GM21390 (cell line): ENCODE results near the gene CTF1.
"Not testable (repeated sequence)": the region's sequence is repeated elsewhere in the genome, so short reads cannot be mapped to it uniquely, and the experiment has no call there.

ENCODE experiments used
- ATAC-seq: cut with Tn5 transposase; IDR thresholded peaks from one replicate; pipeline ENCODE4 v1.9.1; 2021; ENCODE audit not compliant: unreplicated experiment

Gene CTF1

DNA sequence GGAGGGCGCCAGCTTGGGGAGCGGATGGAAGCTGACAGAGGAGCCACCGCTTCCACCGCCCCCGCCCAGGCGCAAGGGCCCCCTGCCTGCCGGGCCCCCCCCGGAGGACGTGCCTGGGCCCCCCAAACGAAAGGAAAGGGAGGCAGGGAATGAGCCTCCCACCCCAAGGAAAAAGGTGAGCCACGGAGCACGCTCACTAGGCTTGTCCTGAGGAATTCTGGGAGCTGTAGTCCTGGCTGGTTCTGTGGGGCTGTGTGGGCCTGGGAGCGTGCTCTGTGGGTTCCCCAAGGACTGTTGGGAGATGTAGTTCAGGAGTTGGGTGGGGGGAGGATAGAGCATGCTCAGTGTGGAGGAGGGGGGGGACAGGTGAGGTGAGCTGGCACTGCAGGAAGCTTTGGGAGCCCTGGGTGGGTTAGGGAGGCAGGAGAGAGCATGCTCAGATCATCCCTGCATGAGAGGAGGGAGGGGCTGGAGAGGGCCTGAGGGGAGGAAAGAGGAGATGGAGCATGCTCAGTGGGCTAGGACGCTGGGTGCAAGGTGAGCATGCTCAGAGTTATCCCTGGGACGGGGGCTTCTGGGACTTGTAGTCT, 31.5 kb downstream of the CTF1 start:
- no peak for ATAC-seq

DNA sequence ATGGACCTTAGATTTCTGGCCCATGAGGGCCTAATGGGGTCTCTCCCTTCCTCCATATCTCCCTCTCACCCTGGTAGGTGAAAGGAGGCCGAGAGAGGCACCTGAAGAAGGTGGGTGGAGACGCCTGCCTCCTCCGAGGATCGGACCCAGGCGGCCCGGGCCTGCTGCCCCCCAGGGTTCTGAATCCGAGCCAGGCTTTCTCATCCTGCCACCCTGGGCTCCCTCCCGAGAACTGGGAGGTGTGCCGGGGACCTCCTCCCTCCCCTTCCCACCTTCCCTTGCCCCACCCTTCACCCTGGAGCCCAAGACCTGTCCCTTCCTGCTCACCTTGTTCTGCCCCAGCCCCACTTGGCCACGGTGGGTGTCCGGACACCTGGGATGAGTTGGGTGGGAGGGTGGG, 32.0 kb downstream of the CTF1 start:
- ATAC-seq: no peak

DNA sequence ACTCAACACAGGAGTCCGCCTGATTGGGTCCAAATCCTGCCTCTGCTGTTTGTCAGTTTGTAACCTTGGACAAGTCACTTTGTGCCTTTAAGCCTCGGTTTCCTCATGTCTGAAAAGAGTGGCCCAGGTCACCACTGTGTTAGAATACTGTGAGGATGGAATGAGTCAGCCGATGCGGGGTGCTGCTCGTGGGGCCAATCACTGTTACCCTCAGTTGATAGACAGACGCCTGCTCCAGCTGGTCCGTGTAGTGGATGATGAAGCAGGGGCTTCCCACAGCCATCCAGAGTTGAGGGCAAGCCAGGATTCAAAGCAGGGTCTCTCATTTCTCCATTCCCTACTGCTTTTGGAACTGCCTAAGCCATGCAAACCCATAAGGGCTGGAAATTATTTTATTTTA, 32.8 kb downstream of the CTF1 start:
- ATAC-seq: no peak

DNA sequence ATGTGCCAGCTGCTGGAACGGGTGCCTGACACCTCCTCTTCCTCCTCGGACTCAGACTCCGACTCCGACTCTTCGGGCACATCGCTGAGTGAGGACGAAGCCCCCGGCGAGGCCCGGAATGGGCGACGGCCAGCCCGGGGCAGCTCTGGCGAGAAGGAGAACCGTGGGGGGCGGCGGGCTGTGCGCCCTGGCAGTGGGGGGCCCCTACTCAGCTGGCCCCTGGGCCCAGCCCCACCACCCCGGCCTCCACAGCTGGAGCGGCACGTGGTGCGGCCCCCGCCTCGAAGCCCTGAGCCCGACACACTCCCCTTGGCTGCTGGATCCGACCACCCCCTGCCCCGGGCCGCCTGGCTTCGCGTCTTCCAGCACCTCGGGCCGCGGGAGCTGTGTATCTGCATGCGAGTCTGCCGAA, 33.8 kb downstream of the CTF1 start:
- no peak for ATAC-seq

DNA sequence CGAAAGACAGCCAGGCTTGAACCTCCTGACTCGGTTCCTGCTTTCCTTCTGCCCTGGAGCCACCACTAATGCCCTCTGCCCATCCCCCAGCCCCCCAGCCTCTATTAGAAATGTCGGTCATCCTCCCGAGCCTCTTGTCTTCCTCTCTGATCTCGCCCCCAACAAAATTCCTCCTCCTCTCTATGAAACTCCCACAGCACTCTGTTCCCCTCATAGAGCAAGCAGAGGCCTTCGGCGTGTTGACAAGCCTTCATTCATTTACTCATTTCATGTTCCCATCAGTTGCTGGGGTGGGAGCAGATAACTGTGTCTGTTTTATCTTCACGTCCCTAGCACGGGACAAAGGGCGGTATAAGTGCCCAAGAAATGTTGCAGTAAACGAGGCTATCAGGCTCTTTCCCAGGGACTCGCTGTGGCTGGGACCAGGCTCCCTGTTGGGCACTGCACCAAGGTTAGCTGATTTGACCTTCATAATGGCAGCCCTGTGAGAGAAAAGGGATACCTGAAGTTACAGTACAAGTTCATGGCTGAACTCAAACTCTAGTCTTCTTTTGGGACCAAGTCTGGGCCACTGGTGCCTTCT, 34.7 kb downstream of the CTF1 start:
- ATAC-seq: no peak

DNA sequence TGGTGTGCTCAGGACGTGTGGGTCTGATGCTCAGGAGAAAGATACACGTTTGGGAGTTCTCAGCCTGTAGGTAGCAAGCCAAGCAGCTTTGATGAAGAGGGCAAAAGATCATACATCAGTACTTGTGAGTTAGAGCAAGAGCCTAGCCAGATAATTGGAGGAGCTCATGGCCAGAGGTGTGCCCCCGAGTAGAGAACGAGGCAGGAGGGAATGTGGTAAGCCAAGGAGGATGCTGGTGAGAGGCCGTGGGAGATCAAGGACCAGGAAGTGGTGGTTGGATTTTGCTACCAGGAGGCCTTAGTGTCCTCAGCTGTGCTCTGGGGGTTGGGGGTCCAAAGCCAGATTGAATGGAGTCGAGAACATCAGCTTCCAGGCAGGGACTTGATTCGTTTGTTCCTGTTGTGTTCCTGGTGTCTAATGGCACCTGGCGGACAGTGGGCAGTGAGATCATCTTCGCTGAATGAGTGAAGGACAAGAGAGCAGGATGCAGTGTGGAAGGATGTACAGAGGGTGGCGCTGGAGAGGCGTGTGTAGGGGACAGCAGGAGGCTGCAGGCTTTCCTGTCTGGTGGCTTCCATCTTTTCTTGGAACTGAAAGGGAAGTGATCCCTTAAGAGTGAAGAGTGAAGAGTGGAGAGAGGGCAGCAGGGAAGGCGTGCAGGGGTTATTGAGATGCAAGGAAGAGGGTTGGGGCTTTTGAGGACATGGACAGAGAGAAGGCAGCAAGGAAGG, 38.6 kb downstream of the CTF1 start:
- no peak for ATAC-seq

DNA sequence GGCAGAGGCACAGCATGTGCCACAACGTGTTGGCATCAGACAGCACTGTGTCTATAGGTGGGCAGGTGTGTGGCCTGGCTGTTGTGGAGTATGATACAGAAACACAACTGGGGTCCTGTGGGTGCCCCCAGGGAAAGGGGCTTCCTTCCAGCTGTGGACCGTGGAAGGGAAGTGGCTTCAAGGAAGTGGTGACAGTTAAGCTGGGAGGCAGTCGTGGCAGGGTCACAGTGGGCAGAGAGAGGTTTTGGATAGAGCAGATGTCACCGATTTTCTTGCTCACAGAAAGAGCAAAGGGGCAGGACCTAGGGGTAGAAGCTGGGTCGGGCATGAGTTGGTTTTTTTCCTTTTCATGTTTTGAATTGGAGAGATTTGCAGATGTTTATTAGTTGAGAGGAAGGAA, 41.3 kb downstream of the CTF1 start:
- no peak for ATAC-seq

DNA sequence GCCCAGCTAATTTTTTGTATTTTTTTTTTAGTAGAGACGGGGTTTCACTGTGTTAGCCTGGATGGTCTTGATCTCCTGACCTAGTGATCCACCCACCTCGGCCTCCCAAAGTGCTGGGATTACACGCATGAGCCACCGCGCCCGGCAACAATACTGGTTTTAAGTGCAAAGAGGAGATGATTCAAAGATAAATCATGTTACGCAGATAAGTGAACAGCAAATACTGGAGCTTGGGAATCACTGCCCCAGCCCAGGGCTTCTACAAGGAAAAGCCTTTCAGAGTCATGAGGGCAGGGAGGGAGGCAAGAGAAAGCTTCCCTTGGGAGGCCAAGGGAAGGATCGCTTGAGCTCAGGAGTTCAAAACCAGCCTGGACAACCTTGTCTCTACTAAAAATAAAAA, 43.2 kb downstream of the CTF1 start:
- ATAC-seq: not testable (repeated sequence)

DNA sequence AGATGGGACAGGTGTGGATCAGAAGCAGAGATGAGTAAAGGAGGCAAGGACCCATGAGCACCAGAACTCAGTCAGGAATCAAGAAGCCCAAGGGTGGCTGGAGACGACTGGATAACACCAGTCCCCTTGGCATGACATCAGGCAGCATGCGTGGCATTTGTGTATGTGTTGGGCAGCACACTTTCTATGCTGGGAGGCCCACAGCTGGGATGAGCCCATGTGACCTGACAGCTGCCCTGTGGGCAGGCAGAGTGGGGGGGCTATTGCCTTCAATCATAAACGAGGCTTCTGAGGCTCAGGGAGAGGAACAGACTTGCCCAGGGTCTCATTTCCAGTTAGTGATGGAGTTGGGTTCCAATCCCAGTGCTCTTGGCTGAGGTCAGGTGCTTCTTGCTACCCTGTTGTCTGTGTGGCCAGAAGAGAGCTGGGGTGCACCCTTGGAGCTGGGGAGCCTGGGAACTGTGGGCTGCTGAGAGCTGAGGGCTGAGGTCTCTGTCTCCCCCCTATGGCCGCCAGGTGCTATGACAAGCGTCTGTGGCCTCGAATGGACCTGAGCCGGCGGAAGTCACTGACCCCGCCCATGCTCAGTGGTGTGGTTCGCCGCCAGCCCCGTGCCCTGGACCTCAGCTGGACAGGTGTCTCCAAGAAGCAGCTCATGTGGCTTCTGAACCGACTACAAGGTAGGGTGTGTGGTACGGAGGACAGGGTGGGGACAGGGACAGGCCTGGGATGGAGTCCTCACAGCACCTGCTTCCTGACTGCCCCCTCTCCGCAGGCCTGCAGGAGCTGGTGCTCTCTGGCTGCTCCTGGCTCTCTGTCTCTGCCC, 45.4 kb downstream of the CTF1 start:
- peak; percentile 88 for ATAC-seq

DNA sequence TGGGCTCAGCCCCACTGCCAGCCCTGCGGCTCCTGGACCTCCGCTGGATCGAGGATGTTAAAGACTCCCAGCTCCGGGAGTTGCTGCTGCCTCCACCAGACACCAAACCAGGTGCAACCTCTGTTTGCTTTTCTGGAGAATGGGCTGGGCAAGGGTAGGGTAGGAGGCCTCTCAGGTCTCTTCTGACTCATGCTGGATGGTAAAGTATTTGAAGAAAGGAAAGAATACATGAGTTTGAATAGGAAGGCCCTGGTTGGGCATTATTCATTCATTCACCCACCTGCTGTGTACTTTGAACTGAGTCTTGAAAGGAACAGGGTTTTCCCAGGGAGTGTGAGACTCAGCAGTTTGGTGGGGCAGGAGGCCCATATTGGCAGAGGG, 46.0 kb downstream of the CTF1 start:
- no peak for ATAC-seq

DNA sequence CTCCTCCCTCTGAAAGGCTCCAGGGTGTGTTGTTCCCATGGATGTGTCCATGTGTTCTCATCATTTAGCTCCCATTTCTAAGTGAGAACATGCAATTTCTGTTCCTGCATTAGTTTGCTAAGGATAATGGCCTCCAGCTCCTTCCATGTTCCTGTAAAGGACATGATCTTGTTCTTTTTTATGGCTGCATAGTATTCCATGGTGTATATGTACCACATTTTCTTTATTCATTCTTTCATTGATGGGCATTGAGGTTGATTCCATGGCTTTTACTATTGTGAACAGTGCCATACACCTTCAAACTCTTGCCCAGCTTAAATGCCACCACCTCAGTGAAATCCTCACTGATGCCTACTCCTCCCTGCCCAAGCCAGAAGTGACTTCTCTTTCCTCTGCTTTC, 47.9 kb downstream of the CTF1 start:
- no peak for ATAC-seq

DNA sequence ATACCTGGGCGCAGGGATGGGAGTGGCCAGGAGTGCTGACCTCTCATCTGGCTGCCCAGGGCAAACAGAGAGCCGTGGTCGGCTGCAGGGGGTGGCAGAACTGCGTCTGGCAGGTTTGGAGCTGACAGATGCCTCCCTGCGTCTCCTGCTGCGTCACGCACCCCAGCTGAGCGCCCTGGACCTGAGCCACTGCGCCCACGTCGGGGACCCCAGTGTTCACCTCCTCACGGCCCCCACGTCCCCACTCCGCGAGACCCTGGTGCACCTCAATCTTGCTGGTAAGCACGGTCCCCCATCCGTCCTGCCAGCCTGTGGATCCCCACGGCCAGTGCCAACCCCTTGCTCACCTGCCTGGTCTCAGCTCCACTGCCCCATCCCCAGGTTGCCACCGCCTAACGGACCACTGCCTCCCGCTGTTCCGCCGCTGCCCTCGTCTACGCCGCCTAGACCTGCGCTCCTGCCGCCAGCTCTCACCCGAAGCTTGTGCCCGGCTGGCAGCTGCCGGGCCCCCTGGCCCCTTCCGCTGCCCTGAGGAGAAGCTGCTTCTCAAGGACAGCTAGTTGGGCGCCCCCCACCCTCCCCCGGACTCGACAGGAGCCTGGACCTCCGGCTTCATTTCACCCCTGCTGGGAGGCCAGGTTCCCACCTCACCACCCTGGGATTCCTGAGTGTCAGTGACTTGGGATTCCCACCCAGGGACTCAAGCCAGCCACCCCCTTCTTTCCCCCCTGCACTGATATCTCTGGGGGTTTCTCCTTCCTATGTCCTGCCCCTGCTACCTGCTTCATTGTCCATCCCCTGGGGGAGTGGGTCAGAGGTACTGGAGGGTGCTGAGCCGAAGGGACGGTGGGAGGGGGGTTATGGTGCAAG, 50.5 kb downstream of the CTF1 start:
- no peak for ATAC-seq

DNA sequence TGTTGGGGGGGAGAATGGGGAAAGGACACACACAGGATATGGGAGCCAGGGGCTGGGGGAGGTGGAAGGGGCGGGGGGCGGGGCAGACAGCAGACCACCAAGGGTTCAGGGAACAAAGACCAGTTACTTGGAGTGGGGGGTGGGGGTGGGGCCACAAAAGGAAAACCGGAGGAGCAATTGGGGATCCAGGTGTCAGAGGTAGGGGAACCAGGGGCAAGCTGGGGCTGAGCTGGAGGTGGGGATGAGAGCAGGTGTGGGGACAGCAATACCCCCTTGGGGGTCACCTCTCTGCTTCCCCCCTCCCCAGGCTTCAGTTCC, 51.1 kb downstream of the CTF1 start:
- ATAC-seq: no peak

DNA sequence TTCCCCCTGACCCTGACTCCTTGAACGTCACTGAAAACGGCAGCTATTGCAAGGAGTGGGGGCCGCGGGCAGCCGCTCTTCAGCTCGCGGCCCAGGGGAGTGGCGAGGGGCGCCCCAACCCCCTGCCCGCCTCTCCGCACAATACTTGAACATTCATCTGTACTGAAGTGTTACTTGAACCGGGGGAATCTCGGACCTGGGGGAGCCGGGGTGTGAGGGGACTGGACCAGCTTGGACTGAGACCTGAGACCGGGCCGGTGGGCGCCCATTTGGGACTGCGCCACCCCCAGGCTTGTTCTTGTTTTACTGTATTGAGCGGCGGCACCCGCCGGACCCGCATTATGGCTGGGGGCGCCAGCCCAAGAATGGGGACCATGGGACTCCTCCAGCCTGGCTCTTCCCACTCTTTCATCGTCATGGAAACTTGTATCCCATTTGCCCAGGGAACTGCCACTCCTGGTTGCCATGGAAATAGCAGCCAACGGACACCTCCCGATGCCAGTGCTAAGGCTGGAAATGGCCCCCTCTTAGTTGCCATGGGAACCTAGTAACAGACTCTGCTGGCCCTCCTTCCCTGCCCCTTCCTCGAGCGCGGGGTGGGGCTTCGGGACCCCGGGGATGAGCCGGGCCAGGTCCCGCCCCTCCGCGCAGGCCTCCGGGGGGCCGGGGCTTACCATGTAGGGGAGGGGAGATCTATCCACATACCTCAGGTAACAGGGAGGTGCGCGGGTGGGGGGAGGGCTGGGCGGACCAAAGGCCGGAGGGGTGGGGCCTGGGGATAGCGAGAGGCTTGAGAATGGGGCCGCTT, 51.6 kb downstream of the CTF1 start:
- ATAC-seq: no peak

DNA sequence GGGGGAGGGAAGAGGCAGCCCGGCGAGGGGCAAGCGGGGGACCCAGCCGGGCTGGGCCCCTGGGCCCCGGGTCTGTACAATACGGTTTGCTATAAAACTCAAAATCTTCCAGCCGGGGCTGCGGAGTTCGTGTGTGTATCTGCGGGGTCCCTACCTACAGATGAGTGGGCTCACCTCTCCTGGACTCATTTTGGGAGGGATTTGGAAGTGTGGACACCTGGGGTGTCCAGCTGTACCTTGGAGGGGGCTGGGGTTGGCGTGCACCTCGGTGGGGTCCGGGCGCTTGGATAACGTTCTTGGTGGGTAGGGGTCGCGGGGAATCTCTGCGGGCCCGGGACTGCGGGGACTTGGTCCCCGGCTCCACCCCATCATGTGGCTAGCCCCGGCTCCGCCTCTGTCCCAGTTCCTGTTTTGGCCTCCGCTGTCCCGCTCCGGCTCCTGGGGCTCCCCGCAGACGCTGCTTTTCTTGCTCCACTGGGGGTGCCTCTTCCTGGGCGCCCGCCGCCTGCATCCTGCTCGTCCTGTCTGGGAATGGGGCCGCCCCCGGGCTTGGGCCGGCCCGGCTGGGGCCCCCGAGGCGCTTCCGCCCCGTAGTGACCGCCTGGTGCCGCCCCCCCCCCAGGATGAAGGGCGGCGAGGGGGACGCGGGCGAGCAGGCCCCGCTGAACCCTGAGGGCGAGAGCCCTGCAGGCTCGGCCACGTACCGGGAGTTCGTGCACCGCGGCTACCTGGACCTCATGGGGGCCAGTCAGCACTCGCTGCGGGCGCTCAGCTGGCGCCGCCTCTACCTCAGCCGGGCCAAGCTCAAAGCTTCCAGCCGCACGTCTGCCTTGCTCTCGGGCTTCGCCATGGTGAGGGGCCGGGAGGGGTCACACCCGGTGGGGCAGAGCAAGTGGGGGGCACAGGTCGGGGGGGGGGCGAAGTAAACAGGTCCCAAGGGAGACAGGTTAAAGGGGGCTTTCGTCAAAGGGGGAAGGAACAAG, 52.5 kb downstream of the CTF1 start, which contains the start of gene ORAI3:
Gene ORAI3, plus strand, starts transcription at position 402 of the 983 bp plus-strand sequence. Its CDS starts 222 bp downstream, at position 624.
- ATAC-seq: peak; percentile 52

DNA sequence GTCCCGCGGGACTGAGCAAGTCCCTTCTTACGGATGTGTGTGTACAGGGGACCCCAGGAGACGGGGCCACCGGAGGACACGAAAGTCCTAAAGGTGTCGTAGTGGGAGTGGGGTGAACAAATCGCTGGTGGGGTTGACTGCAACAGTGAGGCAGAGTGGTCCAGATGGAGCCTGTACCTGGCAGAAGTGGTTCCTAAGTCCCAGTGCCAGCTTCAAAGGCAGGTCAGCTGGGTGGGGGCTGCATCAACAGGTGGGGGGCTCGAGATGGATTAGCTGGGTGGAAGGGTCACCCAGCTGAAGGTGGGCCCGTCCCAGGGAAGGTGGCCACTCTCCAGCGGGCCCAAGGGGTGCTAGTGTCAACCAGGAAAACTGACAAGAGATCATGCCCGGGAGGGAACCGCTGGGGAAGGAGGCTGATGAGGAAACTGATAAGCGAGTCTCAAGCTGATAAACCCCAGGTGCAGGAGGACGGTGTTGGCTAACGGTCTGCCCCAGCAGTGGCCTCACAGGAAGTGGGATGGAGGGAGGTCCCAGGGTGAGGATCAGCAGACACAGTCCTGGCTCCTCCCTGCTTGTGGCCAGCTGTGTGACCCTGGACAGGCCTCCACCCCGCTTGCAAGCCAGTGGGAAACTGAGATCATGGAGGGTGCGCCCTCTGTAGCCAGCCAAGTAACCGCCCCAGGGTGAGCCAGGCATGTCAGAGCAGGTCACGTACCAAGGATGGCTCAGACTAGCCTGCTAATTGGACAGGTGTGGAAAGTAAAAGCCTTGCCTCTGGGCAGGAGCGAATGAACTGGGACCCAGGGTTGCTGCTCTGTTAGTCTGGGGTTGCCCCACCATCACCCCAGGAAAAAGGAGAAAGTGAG, 53.5 kb downstream of the CTF1 start:
- peak; percentile 59 for ATAC-seq

DNA sequence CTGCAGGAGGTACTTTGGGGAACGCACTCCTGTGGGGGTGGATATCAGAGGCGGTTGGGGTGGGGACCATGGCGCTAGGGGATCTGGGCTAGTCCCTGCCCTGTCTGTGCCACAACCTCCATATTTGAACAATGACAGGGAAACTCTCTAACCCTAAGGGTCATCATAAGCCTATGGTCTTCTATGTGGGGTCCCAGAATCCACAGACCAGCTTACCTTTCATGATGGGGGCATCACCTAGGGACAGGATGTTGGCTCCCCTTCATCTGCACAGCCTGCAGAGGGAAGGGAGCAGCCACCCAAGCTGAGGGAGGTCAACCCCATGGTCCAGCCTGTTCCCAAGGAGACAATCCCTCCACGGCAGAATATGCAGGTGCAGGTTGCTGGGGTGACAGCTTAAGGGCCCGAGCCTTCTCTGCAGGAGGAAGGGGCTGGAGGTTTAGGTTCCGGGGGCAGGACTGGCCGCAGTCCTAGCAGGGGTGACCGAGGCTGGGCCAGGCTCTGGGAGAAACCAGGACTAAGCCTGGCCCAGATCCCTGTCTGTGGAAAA, 54.2 kb downstream of the CTF1 start:
- ATAC-seq: no peak

DNA sequence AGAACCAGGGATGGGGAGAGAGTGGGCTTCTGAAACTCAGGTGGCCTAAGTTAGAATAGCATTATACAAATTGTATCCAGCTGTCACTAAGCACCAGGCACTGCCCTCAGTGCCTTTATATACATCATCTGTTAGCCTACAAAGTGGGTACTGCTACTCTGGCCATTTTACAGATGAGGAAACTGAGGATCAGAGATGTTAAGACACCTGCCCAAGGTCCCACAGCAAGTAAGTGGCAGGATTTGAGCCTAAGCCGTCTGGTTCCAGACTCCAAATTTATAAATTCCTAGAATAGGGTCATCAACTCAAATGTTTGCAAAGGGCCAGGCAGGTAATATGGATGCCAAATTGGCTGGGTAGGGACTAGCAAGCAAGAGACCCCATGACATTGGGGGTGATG, 54.8 kb downstream of the CTF1 start:
- ATAC-seq: no peak
